GM10847 (cell line): ENCODE data around the gene GZMA.

Source experiments
- POLR2A ChIP-seq: IDR thresholded peaks from 2 replicates; pipeline ENCODE4 v1.6.1; 2011; ENCODE audit not compliant: insufficient read length; ENCODE audit errors: extremely low read depth

Gene GZMA

DNA sequence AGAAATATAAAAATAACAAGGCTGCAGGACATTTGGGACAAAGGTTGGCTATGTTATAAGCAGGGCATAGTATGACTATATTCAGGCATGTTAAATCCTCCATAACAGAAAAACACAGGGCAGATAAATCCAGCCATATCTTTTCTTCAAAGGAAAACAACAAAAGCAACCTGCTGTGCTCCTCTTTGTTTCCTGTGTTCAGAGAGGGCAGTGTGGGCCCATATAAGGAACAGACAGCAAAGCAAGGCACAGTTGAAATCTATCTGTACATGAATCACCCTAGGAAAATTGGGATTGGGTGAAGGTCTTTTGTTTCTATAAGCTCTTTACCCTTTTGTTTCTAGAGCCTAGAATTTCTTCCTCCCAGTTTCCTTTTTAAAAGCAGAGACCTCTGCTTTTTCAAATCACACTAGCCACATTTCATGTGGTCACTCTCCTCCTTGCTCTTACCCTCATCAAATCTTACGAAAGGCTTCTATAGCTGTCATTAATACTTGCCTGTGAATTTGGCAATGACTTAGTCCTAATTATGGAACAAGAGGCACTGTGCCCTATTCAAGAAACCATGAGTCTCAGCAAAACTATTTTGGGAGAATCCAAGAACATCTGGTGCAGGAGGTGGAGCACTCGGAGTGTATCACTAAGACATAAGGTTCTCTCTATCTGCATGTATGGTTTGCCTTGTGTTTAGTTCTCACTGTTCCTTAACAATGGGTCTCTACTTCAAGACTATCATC is 1.8 kb downstream of the GZMA start:
- TF ChIP-seq POLR2A: no peak

DNA sequence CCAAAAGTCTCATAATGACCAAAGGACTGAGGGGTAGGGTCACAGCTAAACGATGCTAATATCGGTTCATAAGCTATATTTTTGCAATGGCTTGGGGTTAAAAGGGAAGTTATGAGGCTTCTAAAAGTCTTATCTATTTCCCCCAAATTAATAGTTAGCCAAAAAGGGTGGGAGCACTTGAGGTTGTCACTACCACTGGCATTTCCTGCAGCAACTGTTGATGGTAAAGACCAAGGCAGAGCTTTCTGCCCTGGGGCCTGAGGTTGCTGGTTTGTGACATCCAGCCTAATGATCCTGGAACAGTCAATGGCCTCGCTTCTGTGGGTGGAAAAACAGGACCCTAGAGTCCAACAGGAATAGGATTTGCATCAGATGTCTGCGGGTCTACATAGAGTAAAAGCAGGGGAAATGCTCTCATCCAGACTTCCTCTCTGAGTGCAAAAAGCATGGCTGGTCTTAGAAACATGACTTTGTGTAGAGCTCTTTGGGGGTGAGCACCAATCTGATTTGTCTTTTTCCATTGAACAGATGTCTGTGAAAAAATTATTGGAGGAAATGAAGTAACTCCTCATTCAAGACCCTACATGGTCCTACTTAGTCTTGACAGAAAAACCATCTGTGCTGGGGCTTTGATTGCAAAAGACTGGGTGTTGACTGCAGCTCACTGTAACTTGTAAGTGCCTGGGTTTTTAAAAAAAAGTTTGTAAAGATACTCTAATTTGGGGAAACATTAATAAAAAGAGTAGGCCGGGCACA is 2.7 kb downstream of the GZMA start:
- TF ChIP-seq POLR2A: no peak

- TF ChIP-seq POLR2A: no peak
Observed at GRCh38 chr5:55108661-55109060, 6.2 kb downstream of the GZMA start.

GRCh38 chr5:55110217-55110616 is 7.8 kb downstream of the GZMA start:
- TF ChIP-seq POLR2A: no peak

DNA sequence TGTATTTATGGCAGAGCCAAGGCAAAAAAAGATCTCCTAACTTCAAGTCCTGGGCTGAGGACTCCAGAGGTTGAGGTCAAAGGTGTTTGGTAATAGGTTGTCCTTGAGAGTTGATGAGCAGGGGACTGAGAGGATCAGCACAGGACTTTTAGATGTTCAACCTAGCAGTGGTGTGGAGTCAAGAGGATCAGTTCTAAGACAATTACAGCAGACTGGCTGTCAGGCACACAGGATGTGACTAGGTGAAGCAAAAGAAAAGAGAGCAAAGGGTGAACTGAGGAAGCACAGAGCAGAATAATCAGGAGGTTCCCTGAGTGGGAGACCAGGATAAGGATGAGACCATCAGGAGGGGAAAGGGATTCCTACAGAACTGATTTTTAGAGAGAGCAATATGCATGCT is 10.9 kb downstream of the GZMA start:
- no peak for TF ChIP-seq POLR2A

GRCh38 chr5:55114061-55114460 is 11.6 kb downstream of the GZMA start:
- no peak for TF ChIP-seq POLR2A

GRCh38 chr5:55123365-55123764 is 20.9 kb downstream of the GZMA start:
- no peak for TF ChIP-seq POLR2A

DNA sequence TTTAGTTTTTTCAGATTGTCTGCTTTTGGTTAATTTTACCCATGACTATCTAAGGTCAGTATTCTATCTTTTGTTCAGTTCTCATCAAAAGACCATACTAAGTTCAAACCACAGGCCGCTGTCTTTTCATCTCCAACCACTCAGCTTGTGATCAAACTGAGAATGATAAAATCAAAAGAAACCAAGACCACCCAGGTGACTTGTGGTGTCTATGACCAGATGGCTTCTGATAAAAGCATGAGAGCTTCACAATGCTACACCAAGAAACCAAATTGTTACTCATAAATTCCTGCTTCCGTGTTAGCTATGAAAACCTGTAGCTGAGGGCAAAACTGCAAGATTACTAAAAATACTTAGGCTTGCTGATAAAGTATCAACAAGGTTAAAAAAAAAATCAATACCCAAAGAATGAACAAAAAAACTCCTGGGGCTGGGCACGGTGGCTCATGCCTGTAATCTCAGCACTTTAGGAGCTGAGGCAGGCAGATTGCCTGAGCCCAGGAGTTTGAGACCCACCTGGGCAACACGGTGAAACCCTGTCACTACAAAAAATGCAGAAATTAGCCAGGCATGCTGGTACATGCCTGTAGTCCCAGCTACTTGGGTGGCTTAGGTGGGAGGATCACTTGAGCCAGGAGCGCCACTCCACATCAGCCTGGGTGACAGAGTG is 31.7 kb downstream of the GZMA start:
- TF ChIP-seq POLR2A: no peak

GRCh38 chr5:55136521-55136920 is 34.1 kb downstream of the GZMA start:
- no peak for TF ChIP-seq POLR2A

DNA sequence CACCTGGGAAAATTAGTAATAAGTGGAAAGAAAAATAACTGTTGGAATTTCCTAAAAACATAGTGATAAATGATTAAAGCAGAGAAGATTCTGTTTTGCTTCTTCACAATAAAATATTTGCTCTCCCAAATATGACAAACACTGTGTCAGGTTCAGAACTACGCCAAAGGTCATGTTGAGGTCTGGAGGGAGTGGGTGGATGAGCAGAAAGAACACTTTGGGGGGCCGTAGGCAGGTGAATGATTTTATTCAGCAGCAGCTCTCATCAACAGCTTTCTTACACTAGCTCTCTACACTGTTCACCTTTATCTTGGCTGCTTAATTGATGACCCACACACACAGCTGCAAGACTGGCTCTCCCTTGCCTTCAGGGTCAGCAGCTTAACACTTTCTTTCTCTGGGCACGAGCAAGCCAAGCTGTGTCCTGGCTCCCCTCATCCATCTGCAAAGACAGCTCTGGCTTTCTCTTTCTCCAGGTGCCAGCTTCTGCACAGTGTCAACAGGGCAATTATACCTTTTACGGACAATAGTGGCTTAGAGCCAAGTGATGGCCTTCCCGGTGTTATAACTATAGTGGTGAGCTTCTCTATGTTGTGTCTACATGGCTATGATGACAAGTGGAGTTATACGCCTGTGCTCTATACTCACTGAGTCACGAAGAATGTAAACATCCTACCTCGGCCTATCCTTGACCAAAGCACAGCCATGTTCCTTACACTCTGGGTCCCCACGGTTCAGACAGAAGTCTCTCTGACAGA is 38.6 kb downstream of the GZMA start:
- no peak for TF ChIP-seq POLR2A

DNA sequence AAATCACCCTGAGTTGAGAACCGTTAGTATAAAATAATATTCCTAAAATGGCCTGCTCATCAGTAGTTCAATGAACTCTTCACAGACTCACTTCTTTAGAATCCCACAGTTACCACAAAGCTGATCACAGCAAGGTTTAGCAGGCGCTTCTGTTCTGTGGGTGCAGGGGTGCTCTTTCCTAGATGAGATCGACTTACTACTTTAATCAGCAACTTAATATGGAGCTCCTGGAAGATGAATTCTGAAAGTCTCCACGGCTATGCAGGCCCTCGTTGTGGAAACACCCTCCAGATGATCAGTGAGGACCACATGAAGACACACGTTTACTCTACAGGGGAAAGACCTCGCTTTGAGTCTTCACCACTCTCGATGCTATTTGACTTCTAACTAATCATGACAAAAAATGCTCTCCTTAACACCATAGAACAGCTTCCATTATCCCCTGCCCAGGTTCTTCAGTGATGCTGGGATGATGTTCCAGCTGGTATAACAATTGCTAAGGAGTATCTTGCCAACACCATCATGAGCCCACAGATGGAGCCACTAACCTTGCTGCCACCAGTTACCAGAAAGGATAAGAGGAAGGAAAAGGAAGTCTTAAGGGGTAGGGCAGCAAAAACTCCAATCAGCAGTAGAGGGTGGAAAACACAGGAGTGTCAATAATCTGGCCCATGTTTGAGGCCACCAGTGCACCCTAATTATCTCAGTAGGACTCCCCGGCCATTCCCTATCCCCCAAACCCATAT is 39.7 kb downstream of the GZMA start:
- TF ChIP-seq POLR2A: no peak

- no peak for TF ChIP-seq POLR2A
Observed at GRCh38 chr5:55143624-55144023, 41.2 kb downstream of the GZMA start.

DNA sequence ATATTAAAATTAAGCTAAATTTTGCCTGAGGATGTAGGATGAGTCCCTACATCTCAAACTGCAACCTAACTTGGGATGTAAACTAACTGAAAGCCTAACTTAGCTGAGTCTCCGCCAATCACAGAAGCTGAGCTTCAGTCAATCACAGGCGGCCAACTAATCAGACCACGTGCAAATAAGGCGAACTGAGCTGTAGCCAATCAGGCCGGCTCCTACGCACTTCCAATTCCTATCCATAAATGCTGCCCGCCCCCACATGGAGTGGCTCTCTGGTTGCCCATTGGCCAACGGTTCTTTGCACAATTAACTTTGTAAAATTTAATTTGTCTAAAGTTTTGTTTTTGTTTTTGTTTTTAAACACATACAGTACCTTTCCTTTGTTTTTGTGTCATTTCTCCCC is 43.6 kb downstream of the GZMA start:
- no peak for TF ChIP-seq POLR2A

GRCh38 chr5:55146543-55147151 is 44.2 kb downstream of the GZMA start:
- TF ChIP-seq POLR2A: no peak
